ENCODE measurements around the gene RHOBTB1. TPM values are rescaled to one million over a fixed set of nuclear protein-coding genes. Genes with fewer than 3 reads are reported as not detected.

Gene RHOBTB1
- total and polyA plus RNA-seq, 4 donors = 2.7 to 11.8 (median 4.9) TPM

DNA sequence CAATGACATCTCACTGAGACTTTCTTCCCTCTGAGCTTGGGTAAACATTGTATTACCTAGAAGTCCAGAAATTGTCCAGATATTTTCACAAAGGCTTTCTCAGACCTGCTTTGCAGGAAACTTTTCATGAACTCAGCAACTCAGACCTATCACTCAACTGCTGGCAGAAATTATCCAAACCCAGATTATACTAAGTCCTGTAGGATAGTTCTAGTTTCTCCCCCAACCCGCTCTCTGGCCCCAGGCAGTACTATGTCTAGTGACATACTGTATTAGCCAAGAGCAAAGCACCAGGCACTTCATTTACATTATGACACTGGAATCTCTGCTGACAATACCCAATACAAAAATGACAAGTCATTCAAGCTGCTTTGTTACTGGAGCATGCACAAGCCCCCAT lies 75.0 kb downstream of the RHOBTB1 start (continued):
- TF ChIP-seq, protein P1, sequence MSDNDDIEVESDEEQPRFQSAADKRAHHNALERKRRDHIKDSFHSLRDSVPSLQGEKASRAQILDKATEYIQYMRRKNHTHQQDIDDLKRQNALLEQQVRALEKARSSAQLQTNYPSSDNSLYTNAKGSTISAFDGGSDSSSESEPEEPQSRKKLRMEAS (IDR thresholded peaks at IDR 0.05) = no peak
- TF ChIP-seq GABPA (IDR thresholded peaks at IDR 0.05 in 1 of 2, conservative IDR thresholded peaks at IDR 0.05 in 1 of 2) (no peak), SP1 (IDR thresholded peaks at IDR 0.05) (no peak)

DNA sequence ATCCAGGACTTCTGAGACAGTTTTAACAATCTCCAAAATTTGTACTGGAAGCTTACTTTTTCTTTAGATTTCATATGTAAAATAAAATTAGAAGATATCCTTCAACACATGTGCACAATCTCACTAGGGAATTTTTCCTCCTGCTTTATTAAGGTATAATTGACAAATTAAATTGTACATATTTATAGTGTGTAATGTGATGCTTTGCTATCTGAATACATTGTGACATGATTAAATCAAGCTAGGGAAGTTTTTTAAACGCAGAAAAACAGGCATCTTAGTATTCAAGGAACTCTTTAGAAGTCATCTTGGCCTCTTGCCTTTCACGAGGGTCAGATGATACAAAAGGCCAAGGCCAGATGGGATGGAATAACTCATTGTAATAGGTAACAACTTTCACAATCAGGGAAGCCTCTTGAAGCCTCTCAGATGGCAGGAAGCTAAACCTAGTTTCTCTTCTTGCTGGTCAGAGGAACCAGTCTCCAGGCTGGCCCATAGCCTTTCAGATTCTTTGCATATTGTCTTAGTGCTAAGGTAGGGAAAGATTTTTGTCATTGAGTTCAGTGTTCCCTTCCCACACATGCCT lies 78.7 kb downstream of the RHOBTB1 start:
- no peak for DNase-seq (ENCODE audit: low spot score)
- H3K4me1 ChIP-seq (ENCODE audit: control insufficient read depth in 4 of 4, insufficient read depth in 4 of 4, low read length in 3 of 4) = no peaks in the 10 kb centered on the region
- no peaks in the 10 kb centered on the region for H3K27me3 ChIP-seq (ENCODE audit: control insufficient read depth in 4 of 4, insufficient read depth in 4 of 4, low read length in 3 of 4)
- H3K9ac ChIP-seq (ENCODE audit: low read depth in 1 of 2, low read length in 2 of 2) = no peak overlapping the region
- H3K27ac ChIP-seq (ENCODE audit: low read depth in 1 of 2, low read length in 2 of 2) = no peak overlapping the region
- no peak overlapping the region for H3K4me3 ChIP-seq (ENCODE audit: low read depth in 1 of 3, low read length in 3 of 3)
- no peak for TF ChIP-seq EGR1 (IDR thresholded peaks at IDR 0.05; ENCODE audit: low read depth in 2 of 2)
- TF ChIP-seq HNF4G (IDR thresholded peaks at IDR 0.05) = no peak
- TF ChIP-seq HNF4A (conservative IDR thresholded peaks at IDR 0.05) = no peak
- TF ChIP-seq JUND (IDR thresholded peaks at IDR 0.05) = no peak
- TF ChIP-seq, protein P2, sequence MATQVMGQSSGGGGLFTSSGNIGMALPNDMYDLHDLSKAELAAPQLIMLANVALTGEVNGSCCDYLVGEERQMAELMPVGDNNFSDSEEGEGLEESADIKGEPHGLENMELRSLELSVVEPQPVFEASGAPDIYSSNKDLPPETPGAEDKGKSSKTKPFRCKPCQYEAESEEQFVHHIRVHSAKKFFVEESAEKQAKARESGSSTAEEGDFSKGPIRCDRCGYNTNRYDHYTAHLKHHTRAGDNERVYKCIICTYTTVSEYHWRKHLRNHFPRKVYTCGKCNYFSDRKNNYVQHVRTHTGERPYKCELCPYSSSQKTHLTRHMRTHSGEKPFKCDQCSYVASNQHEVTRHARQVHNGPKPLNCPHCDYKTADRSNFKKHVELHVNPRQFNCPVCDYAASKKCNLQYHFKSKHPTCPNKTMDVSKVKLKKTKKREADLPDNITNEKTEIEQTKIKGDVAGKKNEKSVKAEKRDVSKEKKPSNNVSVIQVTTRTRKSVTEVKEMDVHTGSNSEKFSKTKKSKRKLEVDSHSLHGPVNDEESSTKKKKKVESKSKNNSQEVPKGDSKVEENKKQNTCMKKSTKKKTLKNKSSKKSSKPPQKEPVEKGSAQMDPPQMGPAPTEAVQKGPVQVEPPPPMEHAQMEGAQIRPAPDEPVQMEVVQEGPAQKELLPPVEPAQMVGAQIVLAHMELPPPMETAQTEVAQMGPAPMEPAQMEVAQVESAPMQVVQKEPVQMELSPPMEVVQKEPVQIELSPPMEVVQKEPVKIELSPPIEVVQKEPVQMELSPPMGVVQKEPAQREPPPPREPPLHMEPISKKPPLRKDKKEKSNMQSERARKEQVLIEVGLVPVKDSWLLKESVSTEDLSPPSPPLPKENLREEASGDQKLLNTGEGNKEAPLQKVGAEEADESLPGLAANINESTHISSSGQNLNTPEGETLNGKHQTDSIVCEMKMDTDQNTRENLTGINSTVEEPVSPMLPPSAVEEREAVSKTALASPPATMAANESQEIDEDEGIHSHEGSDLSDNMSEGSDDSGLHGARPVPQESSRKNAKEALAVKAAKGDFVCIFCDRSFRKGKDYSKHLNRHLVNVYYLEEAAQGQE (IDR thresholded peaks at IDR 0.05) = no peak
- TF ChIP-seq GABPA (IDR thresholded peaks at IDR 0.05 in 1 of 2, conservative IDR thresholded peaks at IDR 0.05 in 1 of 2) = no peak
- TF ChIP-seq, protein P3, sequence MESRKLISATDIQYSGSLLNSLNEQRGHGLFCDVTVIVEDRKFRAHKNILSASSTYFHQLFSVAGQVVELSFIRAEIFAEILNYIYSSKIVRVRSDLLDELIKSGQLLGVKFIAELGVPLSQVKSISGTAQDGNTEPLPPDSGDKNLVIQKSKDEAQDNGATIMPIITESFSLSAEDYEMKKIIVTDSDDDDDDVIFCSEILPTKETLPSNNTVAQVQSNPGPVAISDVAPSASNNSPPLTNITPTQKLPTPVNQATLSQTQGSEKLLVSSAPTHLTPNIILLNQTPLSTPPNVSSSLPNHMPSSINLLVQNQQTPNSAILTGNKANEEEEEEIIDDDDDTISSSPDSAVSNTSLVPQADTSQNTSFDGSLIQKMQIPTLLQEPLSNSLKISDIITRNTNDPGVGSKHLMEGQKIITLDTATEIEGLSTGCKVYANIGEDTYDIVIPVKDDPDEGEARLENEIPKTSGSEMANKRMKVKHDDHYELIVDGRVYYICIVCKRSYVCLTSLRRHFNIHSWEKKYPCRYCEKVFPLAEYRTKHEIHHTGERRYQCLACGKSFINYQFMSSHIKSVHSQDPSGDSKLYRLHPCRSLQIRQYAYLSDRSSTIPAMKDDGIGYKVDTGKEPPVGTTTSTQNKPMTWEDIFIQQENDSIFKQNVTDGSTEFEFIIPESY (IDR thresholded peaks at IDR 0.05) = no peak
- no peak for TF ChIP-seq RXRA (IDR thresholded peaks at IDR 0.05)
- TF ChIP-seq TAF1 (conservative IDR thresholded peaks at IDR 0.05) = no peak
- TF ChIP-seq FOXA2 (IDR thresholded peaks at IDR 0.05) = no peak
- TF ChIP-seq, protein P1 (IDR thresholded peaks at IDR 0.05) = no peak
- 42% methylated on average over 2 of the region's 2 CpGs for WGBS
- H3K36me3 ChIP-seq (ENCODE audit: control insufficient read depth in 4 of 4, insufficient read depth in 3 of 4, low read depth in 1 of 4, low read length in 3 of 4) = peaks cover 0 to 2% (median 0%) of the 10 kb centered on the region in 4 donors
- no peaks in the 10 kb centered on the region for H3K9me3 ChIP-seq (ENCODE audit: control insufficient read depth in 4 of 4, low read length in 3 of 4)

DNA sequence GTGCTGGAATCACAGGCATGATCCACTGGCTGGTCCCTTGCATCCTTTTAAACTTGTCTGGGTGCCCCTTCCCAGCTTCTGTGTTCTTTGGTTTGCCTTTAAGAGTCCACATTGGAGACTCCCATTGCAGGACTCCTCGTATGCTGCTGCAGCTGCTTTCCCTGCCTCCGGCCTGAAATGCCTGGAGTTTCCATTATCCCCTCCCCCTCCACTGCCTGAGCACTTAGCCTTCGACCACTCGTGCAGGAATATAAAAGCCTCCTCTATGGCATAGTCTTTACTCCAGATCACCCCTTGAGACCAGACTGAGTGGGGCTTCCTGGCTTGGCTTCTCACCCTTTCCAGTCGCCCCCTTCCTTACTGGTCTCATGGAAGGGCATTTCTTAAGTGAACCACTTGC lies 80.2 kb downstream of the RHOBTB1 start:
- H3K36me3 ChIP-seq (ENCODE audit: control insufficient read depth in 4 of 4, insufficient read depth in 3 of 4, low read depth in 1 of 4, low read length in 3 of 4) = no peaks in the 10 kb centered on the region
- H3K9ac ChIP-seq (ENCODE audit: low read depth in 1 of 2, low read length in 2 of 2) = no peak overlapping the region
- no peaks in the 10 kb centered on the region for H3K9me3 ChIP-seq (ENCODE audit: control insufficient read depth in 4 of 4, low read length in 3 of 4)
- DNase-seq (ENCODE audit: low spot score) = no peak
- H3K27ac ChIP-seq (ENCODE audit: low read depth in 1 of 2, low read length in 2 of 2) = no peak overlapping the region
- H3K27me3 ChIP-seq (ENCODE audit: control insufficient read depth in 4 of 4, insufficient read depth in 4 of 4, low read length in 3 of 4) = no peaks in the 10 kb centered on the region
- WGBS = 66% methylated on average over 5 of the region's 5 CpGs
- H3K4me3 ChIP-seq (ENCODE audit: low read depth in 1 of 3, low read length in 3 of 3) = no peak overlapping the region
- H3K4me1 ChIP-seq (ENCODE audit: control insufficient read depth in 4 of 4, insufficient read depth in 4 of 4, low read length in 3 of 4) = no peaks in the 10 kb centered on the region
- TF ChIP-seq, protein P2 (IDR thresholded peaks at IDR 0.05) = no peak
- TF ChIP-seq NR2F2 (IDR thresholded peaks at IDR 0.05) (no peak), TAF1 (conservative IDR thresholded peaks at IDR 0.05) (no peak), FOXA1 (IDR thresholded peaks at IDR 0.05) (no peak), YY1 (IDR thresholded peaks at IDR 0.05) (no peak), JUND (IDR thresholded peaks at IDR 0.05) (no peak), HNF4G (IDR thresholded peaks at IDR 0.05) (no peak), FOXA2 (IDR thresholded peaks at IDR 0.05) (no peak), SP1 (IDR thresholded peaks at IDR 0.05) (no peak), GABPA (IDR thresholded peaks at IDR 0.05 in 1 of 2, conservative IDR thresholded peaks at IDR 0.05 in 1 of 2) (no peak), HNF4A (conservative IDR thresholded peaks at IDR 0.05) (no peak), RXRA (IDR thresholded peaks at IDR 0.05) (no peak), RAD21 (IDR thresholded peaks at IDR 0.05) (no peak)
- TF ChIP-seq, protein P4, sequence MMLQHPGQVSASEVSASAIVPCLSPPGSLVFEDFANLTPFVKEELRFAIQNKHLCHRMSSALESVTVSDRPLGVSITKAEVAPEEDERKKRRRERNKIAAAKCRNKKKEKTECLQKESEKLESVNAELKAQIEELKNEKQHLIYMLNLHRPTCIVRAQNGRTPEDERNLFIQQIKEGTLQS (IDR thresholded peaks at IDR 0.05) = no peak
- TF ChIP-seq, protein P5, sequence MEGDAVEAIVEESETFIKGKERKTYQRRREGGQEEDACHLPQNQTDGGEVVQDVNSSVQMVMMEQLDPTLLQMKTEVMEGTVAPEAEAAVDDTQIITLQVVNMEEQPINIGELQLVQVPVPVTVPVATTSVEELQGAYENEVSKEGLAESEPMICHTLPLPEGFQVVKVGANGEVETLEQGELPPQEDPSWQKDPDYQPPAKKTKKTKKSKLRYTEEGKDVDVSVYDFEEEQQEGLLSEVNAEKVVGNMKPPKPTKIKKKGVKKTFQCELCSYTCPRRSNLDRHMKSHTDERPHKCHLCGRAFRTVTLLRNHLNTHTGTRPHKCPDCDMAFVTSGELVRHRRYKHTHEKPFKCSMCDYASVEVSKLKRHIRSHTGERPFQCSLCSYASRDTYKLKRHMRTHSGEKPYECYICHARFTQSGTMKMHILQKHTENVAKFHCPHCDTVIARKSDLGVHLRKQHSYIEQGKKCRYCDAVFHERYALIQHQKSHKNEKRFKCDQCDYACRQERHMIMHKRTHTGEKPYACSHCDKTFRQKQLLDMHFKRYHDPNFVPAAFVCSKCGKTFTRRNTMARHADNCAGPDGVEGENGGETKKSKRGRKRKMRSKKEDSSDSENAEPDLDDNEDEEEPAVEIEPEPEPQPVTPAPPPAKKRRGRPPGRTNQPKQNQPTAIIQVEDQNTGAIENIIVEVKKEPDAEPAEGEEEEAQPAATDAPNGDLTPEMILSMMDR (IDR thresholded peaks at IDR 0.05; ENCODE audit: low read depth, low read length, missing input control) = no peak

Measured in liver (tissue), 9 donors.